HEK293 (cell line): ENCODE data around the gene BCAS2.

Experiments used
- CTCF ChIP-seq: fragments of 450-650 bp; formaldehyde crosslinking; IDR thresholded peaks from 2 replicates; pipeline ENCODE4 v1.5.1; 2016; ENCODE audit warnings: missing biosample characterization, missing genetic modification characterization
- GLI4 ChIP-seq: fragments of 450-650 bp; formaldehyde crosslinking; IDR thresholded peaks from 2 replicates; pipeline ENCODE4 v1.5.1; 2016; ENCODE audit warnings: missing biosample characterization, missing genetic modification characterization
- PATZ1 ChIP-seq: fragments of 450-650 bp; formaldehyde crosslinking; IDR thresholded peaks from 2 replicates; pipeline ENCODE4 v1.5.1; 2016; ENCODE audit warnings: missing biosample characterization, missing genetic modification characterization
- PBX3 ChIP-seq: sonication (generic); formaldehyde crosslinking; IDR thresholded peaks from 2 replicates; pipeline ENCODE4 v1.8.1; 2022; ENCODE audit warnings: mild to moderate bottlenecking, moderate library complexity, missing genetic modification reagents
- ZNF24 ChIP-seq: fragments of 450-650 bp; formaldehyde crosslinking; IDR thresholded peaks from 2 replicates; pipeline ENCODE4 v1.5.1; 2016; ENCODE audit warnings: missing biosample characterization, missing genetic modification characterization
- ZNF362 ChIP-seq: fragments of 450-650 bp; formaldehyde crosslinking; IDR thresholded peaks from 2 replicates; pipeline ENCODE4 v1.5.1; 2016; ENCODE audit warnings: missing biosample characterization, missing genetic modification characterization
- ZNF404 ChIP-seq: fragments of 450-650 bp; formaldehyde crosslinking; IDR thresholded peaks from 2 replicates; pipeline ENCODE4 v1.5.1; 2017; ENCODE audit warnings: missing biosample characterization, missing genetic modification characterization
- ZNF423 ChIP-seq: fragments of 450-650 bp; formaldehyde crosslinking; IDR thresholded peaks from 2 replicates; pipeline ENCODE4 v1.5.1; 2016; ENCODE audit warnings: missing biosample characterization, missing genetic modification characterization
- ZNF488 ChIP-seq: fragments of 450-650 bp; formaldehyde crosslinking; IDR thresholded peaks from 2 replicates; pipeline ENCODE4 v1.5.1; 2016; ENCODE audit warnings: missing biosample characterization, missing genetic modification characterization

GRCh38 chr1:114620419-114620818, 39.0 kb upstream of the BCAS2 start:
- no peak for TF ChIP-seq CTCF (tag by site-specific recombination)
- TF ChIP-seq ZNF423 (tag by site-specific recombination): no peak
- no peak for TF ChIP-seq ZNF488 (tag by site-specific recombination)
- TF ChIP-seq PBX3 (CRISPR knock-in tag): no peak
- TF ChIP-seq ZNF362 (tag by site-specific recombination): no peak
- TF ChIP-seq GLI4 (tag by site-specific recombination): no peak
- TF ChIP-seq ZNF404 (tag by site-specific recombination): no peak
- no peak for TF ChIP-seq PATZ1 (tag by site-specific recombination)
- TF ChIP-seq ZNF24 (tag by site-specific recombination): no peak
